GM12878 (cell line): ENCODE measurements around the gene MEGF6. TPM values are rescaled to one million over a fixed set of nuclear protein-coding genes. Genes with fewer than 3 reads are reported as not detected.

Experiments used
- ATAC-seq: fragments of 200-7000 bp; cut with Tn5 transposase; 3 replicates; pipeline ENCODE4 v1.9.1; 2020; ENCODE audit warnings: mild to moderate bottlenecking, moderate library complexity
- BruUV-seq: library from RNA; stranded (reverse); fragments of 400-500 nt; replicated peaks from 2 replicates; lab custom pipeline; 2021; lab: Mats Ljungman, UMichigan
- CTCF ChIA-PET: fragments of 300-600 bp; sonication (Branson Sonifier 250); formaldehyde crosslinking; extraction: SDS; loops from one replicate; lab custom pipeline; 2021; ENCODE audit warnings: inconsistent platforms; lab: Yijun Ruan, JAX
- POLR2A ChIA-PET: fragments of 350-600 bp; formaldehyde crosslinking; extraction: SDS; loops from one replicate; lab custom pipeline; 2021; ENCODE audit warnings: inconsistent platforms; lab: Charles Lee
- RAD21 ChIA-PET: fragments of 300-600 bp; sonication (Branson Sonifier 250); formaldehyde crosslinking; loops from one replicate; lab custom pipeline; 2023; ENCODE audit warnings: antibody characterized with exemption; ENCODE audit not compliant: unreplicated experiment; lab: Charles Lee
- SMC1A ChIA-PET: fragments of 300-600 bp; sonication (Branson Sonifier 250); formaldehyde crosslinking; loops from one replicate; lab custom pipeline; 2023; ENCODE audit not compliant: unreplicated experiment, uncharacterized antibody; lab: Charles Lee
- DNase-seq: peaks from one replicate; pipeline ENCODE4 v3.0.0-alpha.2; 2011; ENCODE audit warnings: low read depth, low spot score
- FAIRE-seq: peaks from 3 replicates; lab custom pipeline; 2011; peaks lifted over from hg19 to GRCh38; lab: Jason Lieb, UNC
- H2AFZ ChIP-seq: 2 replicates; pipeline ENCODE4 v1.6.0; 2011; ENCODE audit warnings: low read depth, low read length, control low read depth; ENCODE audit not compliant: control insufficient read depth
- H3K27ac ChIP-seq: 2 replicates; pipeline ENCODE4 v1.5.1; 2011; ENCODE audit warnings: control low read depth; ENCODE audit not compliant: control insufficient read depth, insufficient read depth
- H3K27me3 ChIP-seq, 2 experiments: replicated peaks in 1 of 2; 2 replicates each; pipeline versions ENCODE4 v1.6.0 to v1.6.1; 2011; ENCODE audit warnings: low read length in 1 of 2; ENCODE audit not compliant: control insufficient read depth in 2 of 2, insufficient read depth in 2 of 2
- H3K36me3 ChIP-seq, 2 experiments: 2 replicates each; pipeline ENCODE4 v1.5.1; 2011; ENCODE audit warnings: low read length in 1 of 2; ENCODE audit not compliant: control insufficient read depth in 2 of 2, insufficient read depth in 2 of 2
- H3K4me1 ChIP-seq: 2 replicates; pipeline ENCODE4 v1.6.1; 2011; ENCODE audit warnings: mild to moderate bottlenecking, low read length, moderate library complexity, mixed read lengths; ENCODE audit not compliant: control insufficient read depth, insufficient read depth
- H3K4me2 ChIP-seq: 2 replicates; pipeline ENCODE4 v1.6.0; 2011; ENCODE audit warnings: control low read depth; ENCODE audit not compliant: control insufficient read depth, insufficient read depth
- H3K4me3 ChIP-seq: fragments of 200-600 bp; sonication (generic); 2 replicates; pipeline ENCODE4 v1.5.1; 2016
- H3K79me2 ChIP-seq: 2 replicates; pipeline ENCODE4 v1.6.0; 2011; ENCODE audit warnings: low read length; ENCODE audit not compliant: control insufficient read depth, insufficient read depth
- H3K9ac ChIP-seq: 2 replicates; pipeline ENCODE4 v1.8.0; 2011; ENCODE audit warnings: low read length, control low read depth, mixed read lengths; ENCODE audit not compliant: control insufficient read depth, insufficient read depth
- H3K9me3 ChIP-seq: replicated peaks from 3 replicates; pipeline ENCODE4 v1.5.1; 2011; ENCODE audit warnings: mild to moderate bottlenecking, low read length; ENCODE audit not compliant: control insufficient read depth, insufficient read depth
- H4K20me1 ChIP-seq: 2 replicates; pipeline ENCODE4 v1.6.0; 2011; ENCODE audit not compliant: control insufficient read depth, insufficient read depth
- BACH1 ChIP-seq: fragments of 450-650 bp; IDR thresholded peaks from 2 replicates; pipeline ENCODE4 v1.6.1; 2017; ENCODE audit warnings: mild to moderate bottlenecking, borderline replicate concordance
- CREB1 ChIP-seq: IDR thresholded peaks from 2 replicates; pipeline ENCODE4 v1.6.1; 2012; ENCODE audit warnings: low read depth, mild to moderate bottlenecking, inconsistent platforms
- ETV6 ChIP-seq, 2 experiments: fragments of 450-650 bp in 1 of 2; IDR thresholded peaks in 1 of 2; conservative IDR thresholded peaks in 1 of 2; 2 replicates each; pipeline ENCODE4 v1.6.1; 2014; ENCODE audit warnings: antibody characterized with exemption in 1 of 2, borderline replicate concordance in 1 of 2, low read depth in 1 of 2, mild to moderate bottlenecking in 1 of 2, moderate library complexity in 1 of 2
- HCFC1 ChIP-seq: fragments of 150-350 bp; IDR thresholded peaks from 2 replicates; pipeline ENCODE4 v1.6.1; 2014; ENCODE audit warnings: low read length
- IRF4 ChIP-seq: IDR thresholded peaks from 2 replicates; pipeline ENCODE4 v1.6.1; 2011; ENCODE audit warnings: low read depth, low read length
- MEF2A ChIP-seq: IDR thresholded peaks from 2 replicates; pipeline ENCODE4 v1.6.1; 2011; ENCODE audit warnings: low read depth, mild to moderate bottlenecking, low read length, moderate library complexity; ENCODE audit not compliant: insufficient read depth
- MEF2B ChIP-seq: fragments of 450-650 bp; IDR thresholded peaks from 2 replicates; pipeline ENCODE4 v1.6.1; 2018; ENCODE audit warnings: mild to moderate bottlenecking, moderate library complexity; ENCODE audit not compliant: partially characterized antibody, poor library complexity, severe bottlenecking
- MTA2 ChIP-seq: fragments of 450-650 bp; IDR thresholded peaks from 2 replicates; pipeline ENCODE4 v1.6.1; 2016; ENCODE audit warnings: low read depth, mild to moderate bottlenecking, moderate library complexity
- MXI1 ChIP-seq: fragments of 150-350 bp; IDR thresholded peaks from 2 replicates; pipeline ENCODE4 v1.6.1; 2011; ENCODE audit warnings: low read depth, mild to moderate bottlenecking, inconsistent platforms, low read length, improper control_type of control experiment
- PAX8 ChIP-seq: fragments of 450-650 bp; IDR thresholded peaks from 2 replicates; pipeline ENCODE4 v1.6.1; 2017; ENCODE audit warnings: mild to moderate bottlenecking, moderate library complexity
- PML ChIP-seq: IDR thresholded peaks from 2 replicates; pipeline ENCODE4 v1.6.1; 2012; ENCODE audit warnings: low read length, inconsistent platforms
- RFX5 ChIP-seq: IDR thresholded peaks from 2 replicates; pipeline ENCODE4 v1.6.1; 2011; ENCODE audit warnings: low read depth, low read length, improper control_type of control experiment
- SREBF2 ChIP-seq: IDR thresholded peaks from 2 replicates; pipeline ENCODE4 v1.6.1; 2012; ENCODE audit warnings: mild to moderate bottlenecking, low read length
- WRNIP1 ChIP-seq: IDR thresholded peaks from 2 replicates; pipeline ENCODE4 v1.6.1; 2011; ENCODE audit warnings: low read depth, low read length, improper control_type of control experiment, borderline replicate concordance
- YY1 ChIP-seq: IDR thresholded peaks from 2 replicates; pipeline ENCODE4 v1.6.1; 2011; ENCODE audit warnings: low read depth, mild to moderate bottlenecking, low read length
- ZNF384 ChIP-seq: IDR thresholded peaks from 2 replicates; pipeline ENCODE4 v1.6.1; 2012; ENCODE audit warnings: low read depth, mild to moderate bottlenecking, low read length, improper control_type of control experiment, borderline replicate concordance
- ZSCAN29 ChIP-seq: fragments of 450-650 bp; IDR thresholded peaks from 2 replicates; pipeline ENCODE4 v1.6.1; 2017; ENCODE audit warnings: mild to moderate bottlenecking, moderate library complexity
- WGBS: methylation state at CpG from one replicate; pipeline ENCODE4 v1.1.6; 2016; ENCODE audit warnings: low lambda C conversion rate; ENCODE audit not compliant: insufficient replicate concordance, insufficient coverage; ENCODE audit errors: missing lambda C conversion rate; 5-methylcytosine and 5-hydroxymethylcytosine counted together
- in situ Hi-C: fragments of 300-500 bp; cut with MboI; formaldehyde crosslinking; loops from 9 replicates; pipeline ENCODE4 v1.14.3; 2018; ENCODE audit warnings: mixed read lengths
- intact Hi-C: fragments of 100-400 bp; cut with micrococcal nuclease; formaldehyde crosslinking; loops from one replicate; pipeline ENCODE4 v1.14.2; 2022; ENCODE audit not compliant: unreplicated experiment
- polyA plus RNA-seq, 11 experiments: library from polyadenylated mRNA; depleted of rRNA in 4 of 11; unstranded in 6 of 11; stranded (reverse) in 5 of 11; fragments of >200 nt; fragmentation: Nextera tagmentation in 4 of 11; fragmentation: Illumina TruSeq in 1 of 11; extraction: Ambion mirVana in 4 of 11; extraction: Trizol in 1 of 11; gene quantifications; 1 replicate in 1 of 11; 2 replicates in 10 of 11; pipeline versions ENCODE4 v1.2.1 to v1.2.3, GENCODE V29; 2011 to 2016; ENCODE audit warnings: inconsistent platforms in 2 of 11, missing spikeins in 2 of 11, low read depth in 1 of 11
- total RNA-seq, 4 experiments: library from RNA; depleted of rRNA in 3 of 4; stranded (reverse); fragments of >200 nt in 3 of 4; fragmentation: Illumina TruSeq in 1 of 4; extraction: Trizol in 1 of 4; gene quantifications; 2 replicates each; pipeline versions ENCODE4 v1.2.1 to v1.2.3, GENCODE V29; 2013 to 2021
- TF ChIP-seq, protein P1 (sequence below): IDR thresholded peaks from 2 replicates; pipeline ENCODE4 v1.6.1; 2012; ENCODE audit warnings: low read depth, low read length, improper control_type of control experiment

MEGF6 gene
- total and polyA plus RNA-seq, 10 of the 15 experiments (the other 5 are each of a cell fraction or from before 2014, with no cell fraction given): 0.03 to 0.41 TPM; not detected in 8

DNA sequence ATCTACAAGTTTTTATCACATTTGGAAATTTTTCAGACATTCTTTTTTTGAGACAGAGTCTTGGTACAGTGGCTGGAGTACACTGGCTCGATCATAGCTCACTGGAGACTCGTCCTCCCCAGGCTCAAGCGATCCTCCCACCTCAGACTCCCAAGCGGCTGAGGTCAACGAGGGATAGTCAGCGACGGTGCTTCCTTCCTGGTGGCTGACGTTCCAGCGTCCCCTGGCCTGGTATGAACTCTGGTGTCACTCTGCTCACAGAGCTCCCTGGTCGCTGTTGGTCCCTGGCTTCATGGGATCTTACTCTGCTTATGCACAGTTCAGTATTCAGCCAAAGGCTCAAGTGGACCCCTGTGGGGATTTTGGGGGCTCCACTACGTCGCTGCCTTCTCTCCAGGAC is 160.3 kb downstream of the MEGF6 start (continued):
- TF ChIP-seq, protein P1, sequence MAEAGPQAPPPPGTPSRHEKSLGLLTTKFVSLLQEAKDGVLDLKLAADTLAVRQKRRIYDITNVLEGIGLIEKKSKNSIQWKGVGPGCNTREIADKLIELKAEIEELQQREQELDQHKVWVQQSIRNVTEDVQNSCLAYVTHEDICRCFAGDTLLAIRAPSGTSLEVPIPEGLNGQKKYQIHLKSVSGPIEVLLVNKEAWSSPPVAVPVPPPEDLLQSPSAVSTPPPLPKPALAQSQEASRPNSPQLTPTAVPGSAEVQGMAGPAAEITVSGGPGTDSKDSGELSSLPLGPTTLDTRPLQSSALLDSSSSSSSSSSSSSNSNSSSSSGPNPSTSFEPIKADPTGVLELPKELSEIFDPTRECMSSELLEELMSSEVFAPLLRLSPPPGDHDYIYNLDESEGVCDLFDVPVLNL: no peak
- no peak for TF ChIP-seq MTA2
- TF ChIP-seq PML: no peak
- TF ChIP-seq IRF4: no peak
- no peak for TF ChIP-seq MEF2A

DNA sequence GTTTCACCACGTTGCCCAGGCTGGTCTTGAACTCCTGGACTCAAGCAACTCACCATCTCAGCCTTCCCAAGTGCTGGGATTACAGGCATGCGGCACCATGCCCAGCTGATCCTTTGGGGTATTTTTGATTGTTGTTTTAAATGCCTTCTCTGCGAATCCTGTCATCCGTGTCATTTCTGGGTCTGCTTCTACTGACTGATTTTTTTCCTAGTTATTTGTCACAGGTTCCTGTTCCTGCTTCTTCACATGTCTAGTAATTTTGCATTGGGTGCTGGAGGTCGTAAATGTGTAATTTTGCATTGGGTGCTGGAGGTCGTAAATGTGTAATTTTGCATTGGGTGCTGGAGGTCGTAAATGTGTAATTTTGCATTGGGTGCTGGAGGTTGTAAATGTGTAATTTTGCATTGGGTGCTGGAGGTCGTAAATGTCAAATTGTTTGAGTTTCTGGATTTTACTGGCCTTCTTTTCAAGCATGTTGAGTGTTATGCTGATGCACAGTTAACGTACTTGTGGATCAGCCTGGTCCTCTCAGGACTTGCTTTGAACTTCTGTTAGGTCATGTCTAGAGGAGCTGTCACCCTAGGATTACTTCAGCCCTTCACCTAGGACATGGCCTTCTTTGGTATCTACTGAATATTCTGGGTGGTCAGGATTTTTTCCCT is 161.0 kb downstream of the MEGF6 start:
- no peaks in the 10 kb centered on the region for H3K79me2 ChIP-seq
- in situ Hi-C loops (loop anchor here (5.0 kb wide), 1 partner anchor 167 kb away; no protein-coding TSS in a partner anchor), intact Hi-C loops (no loop called here)
- ATAC-seq (no peak), DNase-seq (no peak), FAIRE-seq (no peak)
- no peak overlapping the region for H3K4me3 ChIP-seq
- POLR2A ChIA-PET: no interaction called here
- no peaks in the 10 kb centered on the region for H3K4me1 ChIP-seq
- H4K20me1 ChIP-seq: no peaks in the 10 kb centered on the region
- SMC1A ChIA-PET: no interaction called here
- H3K27me3 ChIP-seq: no peaks in the 10 kb centered on the region
- no TSS peak for BruUV-seq
- H3K4me2 ChIP-seq: no peak overlapping the region
- no peak overlapping the region for H2AFZ ChIP-seq
- TF ChIP-seq CREB1 (no peak), RFX5 (no peak), BACH1 (no peak), ZNF384 (no peak), IRF4 (no peak), HCFC1 (no peak), MXI1 (no peak), MEF2B (no peak), WRNIP1 (no peak), PAX8 (no peak), YY1 (no peak), ZSCAN29 (no peak), SREBF2 (no peak), ETV6 (conservative IDR thresholded peaks at IDR 0.05 in 1 of 2, IDR thresholded peaks at IDR 0.05 in 1 of 2; ENCODE audit: borderline replicate concordance in 1 of 2, low read depth in 1 of 2) (no peak)
- H3K36me3 ChIP-seq: no peaks in the 10 kb centered on the region
- 34% methylated on average over 9 of the region's 9 CpGs for WGBS
- CTCF ChIA-PET: no interaction called here
- H3K9ac ChIP-seq: no peak overlapping the region
- H3K27ac ChIP-seq: no peak overlapping the region
- RAD21 ChIA-PET: no interaction called here
- H3K9me3 ChIP-seq: no peaks in the 10 kb centered on the region
